ENCODE measurements around the gene PLB1.

DNA sequence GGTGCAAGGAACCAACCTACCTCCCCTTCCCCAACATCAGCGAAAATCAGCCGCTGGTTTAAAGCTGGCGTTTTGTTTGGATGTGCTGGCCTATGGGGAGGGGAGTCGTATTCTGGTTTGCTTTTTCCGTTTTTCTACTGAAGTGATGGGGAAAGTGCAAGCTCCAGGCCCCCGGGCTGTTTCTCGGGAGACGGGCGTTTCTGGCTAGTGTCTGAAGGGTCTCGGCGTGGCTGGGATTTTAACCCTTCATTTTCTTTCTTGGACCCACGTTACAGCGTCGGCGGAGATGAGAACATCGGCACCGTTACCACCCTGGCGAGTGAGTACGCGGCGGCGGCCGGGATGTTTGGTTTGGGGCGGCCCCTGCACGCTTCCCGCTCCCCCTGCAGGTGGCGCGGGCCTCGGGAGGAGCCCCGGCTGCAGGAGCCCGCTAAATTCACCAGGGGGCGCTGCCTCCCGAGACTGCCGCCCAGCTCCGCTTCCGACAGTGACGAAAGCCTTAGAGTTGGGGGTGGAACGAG, 70.7 kb downstream of the PLB1 start:
- TF ChIP-seq, protein P1, sequence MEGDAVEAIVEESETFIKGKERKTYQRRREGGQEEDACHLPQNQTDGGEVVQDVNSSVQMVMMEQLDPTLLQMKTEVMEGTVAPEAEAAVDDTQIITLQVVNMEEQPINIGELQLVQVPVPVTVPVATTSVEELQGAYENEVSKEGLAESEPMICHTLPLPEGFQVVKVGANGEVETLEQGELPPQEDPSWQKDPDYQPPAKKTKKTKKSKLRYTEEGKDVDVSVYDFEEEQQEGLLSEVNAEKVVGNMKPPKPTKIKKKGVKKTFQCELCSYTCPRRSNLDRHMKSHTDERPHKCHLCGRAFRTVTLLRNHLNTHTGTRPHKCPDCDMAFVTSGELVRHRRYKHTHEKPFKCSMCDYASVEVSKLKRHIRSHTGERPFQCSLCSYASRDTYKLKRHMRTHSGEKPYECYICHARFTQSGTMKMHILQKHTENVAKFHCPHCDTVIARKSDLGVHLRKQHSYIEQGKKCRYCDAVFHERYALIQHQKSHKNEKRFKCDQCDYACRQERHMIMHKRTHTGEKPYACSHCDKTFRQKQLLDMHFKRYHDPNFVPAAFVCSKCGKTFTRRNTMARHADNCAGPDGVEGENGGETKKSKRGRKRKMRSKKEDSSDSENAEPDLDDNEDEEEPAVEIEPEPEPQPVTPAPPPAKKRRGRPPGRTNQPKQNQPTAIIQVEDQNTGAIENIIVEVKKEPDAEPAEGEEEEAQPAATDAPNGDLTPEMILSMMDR (IDR thresholded peaks at IDR 0.05), result peak; percentile 100
- TF ChIP-seq SREBF2 (IDR thresholded peaks at IDR 0.05) (no peak), RARB (CRISPR knock-in tag; IDR thresholded peaks at IDR 0.05) (no peak), MAZ (IDR thresholded peaks at IDR 0.05; ENCODE audit: borderline replicate concordance, low read depth, low read length) (peak; percentile 49; the same call in 1 of the 2 replicates), POLR2A (IDR thresholded peaks at IDR 0.05; ENCODE audit: low read length) (0 out of 2 replicates have a peak, but pooled peaks have one; percentile 19), RAD21 (conservative IDR thresholded peaks at IDR 0.05 in 1 of 2, IDR thresholded peaks at IDR 0.05 in 1 of 2) (peak; percentile 93 to 100), RCOR1 (IDR thresholded peaks at IDR 0.05; ENCODE audit: low read depth, low read length) (no peak), CBX8 (IDR thresholded peaks at IDR 0.05) (no peak)

All from A549 (cell line).